Measurements from ENCODE around the gene ZSWIM1. TPM values are rescaled to one million over a fixed set of nuclear protein-coding genes. Genes with fewer than 3 reads are reported as not detected.

Gene ZSWIM1
- polyA plus RNA-seq, 2 donors: 2.4 to 3.9 TPM

DNA sequence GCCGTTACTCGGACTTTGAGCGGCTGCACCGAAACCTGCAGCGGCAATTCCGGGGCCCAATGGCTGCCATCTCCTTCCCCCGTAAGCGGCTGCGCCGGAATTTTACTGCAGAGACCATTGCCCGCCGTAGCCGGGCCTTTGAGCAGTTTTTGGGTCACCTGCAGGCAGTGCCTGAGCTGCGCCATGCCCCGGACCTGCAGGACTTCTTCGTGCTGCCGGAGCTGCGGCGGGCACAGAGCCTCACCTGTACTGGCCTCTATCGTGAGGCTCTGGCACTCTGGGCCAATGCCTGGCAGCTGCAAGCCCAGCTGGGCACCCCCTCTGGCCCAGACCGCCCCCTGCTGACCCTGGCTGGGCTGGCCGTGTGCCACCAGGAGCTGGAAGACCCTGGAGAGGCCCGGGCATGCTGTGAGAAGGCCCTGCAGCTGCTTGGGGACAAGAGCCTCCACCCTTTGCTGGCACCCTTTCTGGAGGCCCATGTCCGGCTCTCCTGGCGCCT, 40.3 kb upstream of the ZSWIM1 start:
- Histone ChIP-seq H3K4me3 (ENCODE audit: low read depth in 1 of 2, low read length in 2 of 2) (no peak overlapping the region), H3K36me3 (ENCODE audit: control insufficient read depth in 2 of 2, insufficient read depth in 2 of 2, low read length in 1 of 2) (peaks cover 12 to 35% of the 10 kb centered on the region in 2 donors), H3K27ac (ENCODE audit: low read depth in 2 of 2, low read length in 1 of 2) (no peak overlapping the region), H3K4me1 (ENCODE audit: control insufficient read depth in 2 of 2, insufficient read depth in 2 of 2, low read length in 1 of 2) (peaks cover 0 to 5% of the 10 kb centered on the region in 2 donors), H3K9me3 (ENCODE audit: control insufficient read depth in 2 of 2, insufficient read depth in 1 of 2, low read depth in 1 of 2, low read length in 1 of 2) (no peaks in the 10 kb centered on the region), H3K27me3 (ENCODE audit: control insufficient read depth in 1 of 2, insufficient read depth in 2 of 2, low read length in 2 of 2) (no peaks in the 10 kb centered on the region)
- 89% methylated on average over 25 of the region's 25 CpGs for WGBS, 2 donors

DNA sequence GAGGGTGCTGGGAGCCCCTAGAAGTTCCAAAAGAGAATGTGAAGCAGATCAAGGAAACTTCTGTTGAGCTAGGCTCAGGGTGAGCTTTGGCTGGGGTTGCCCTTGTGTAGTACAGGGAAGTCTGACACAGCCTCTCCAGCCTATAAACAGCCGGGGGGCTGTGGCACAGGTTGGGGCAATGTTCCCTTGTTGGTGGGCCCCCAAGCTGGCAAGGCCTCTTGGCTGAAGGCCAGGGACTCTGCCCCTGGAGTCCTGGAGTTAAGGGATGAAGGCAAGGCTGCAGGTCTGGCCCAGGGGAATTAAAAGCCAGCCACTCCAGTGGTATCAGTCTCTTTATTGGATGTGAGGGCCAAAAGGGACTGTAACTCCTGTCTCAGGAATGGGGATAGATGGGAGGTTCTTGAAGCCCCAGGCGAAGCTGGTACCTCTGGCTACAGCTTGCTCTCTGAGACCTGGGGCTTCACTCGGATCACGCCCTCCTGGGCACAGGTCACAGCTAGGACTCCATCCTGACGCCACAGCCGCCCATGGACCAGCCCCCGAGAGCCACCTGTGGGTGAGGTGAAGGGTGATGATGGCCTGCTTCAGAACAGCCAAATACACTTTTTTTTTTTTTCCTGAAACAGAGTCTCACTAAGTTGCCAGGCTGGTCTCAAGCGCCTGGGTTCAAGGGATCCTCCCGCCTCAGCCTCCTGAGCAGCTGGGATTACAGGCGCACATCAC, 39.5 kb upstream of the ZSWIM1 start:
- WGBS, 2 donors: 92% methylated on average over 10 of the region's 10 CpGs
- Histone ChIP-seq H3K36me3 (ENCODE audit: control insufficient read depth in 2 of 2, insufficient read depth in 2 of 2, low read length in 1 of 2) (peaks cover 16 to 35% of the 10 kb centered on the region in 2 donors), H3K4me1 (ENCODE audit: control insufficient read depth in 2 of 2, insufficient read depth in 2 of 2, low read length in 1 of 2) (peaks cover 0 to 2% of the 10 kb centered on the region in 2 donors), H3K9me3 (ENCODE audit: control insufficient read depth in 2 of 2, insufficient read depth in 1 of 2, low read depth in 1 of 2, low read length in 1 of 2) (no peaks in the 10 kb centered on the region), H3K4me3 (ENCODE audit: low read depth in 1 of 2, low read length in 2 of 2) (no peak overlapping the region), H3K27ac (ENCODE audit: low read depth in 2 of 2, low read length in 1 of 2) (peak overlapping the region in 1 of 2 donors; percentile 47), H3K27me3 (ENCODE audit: control insufficient read depth in 1 of 2, insufficient read depth in 2 of 2, low read length in 2 of 2) (no peaks in the 10 kb centered on the region)

DNA sequence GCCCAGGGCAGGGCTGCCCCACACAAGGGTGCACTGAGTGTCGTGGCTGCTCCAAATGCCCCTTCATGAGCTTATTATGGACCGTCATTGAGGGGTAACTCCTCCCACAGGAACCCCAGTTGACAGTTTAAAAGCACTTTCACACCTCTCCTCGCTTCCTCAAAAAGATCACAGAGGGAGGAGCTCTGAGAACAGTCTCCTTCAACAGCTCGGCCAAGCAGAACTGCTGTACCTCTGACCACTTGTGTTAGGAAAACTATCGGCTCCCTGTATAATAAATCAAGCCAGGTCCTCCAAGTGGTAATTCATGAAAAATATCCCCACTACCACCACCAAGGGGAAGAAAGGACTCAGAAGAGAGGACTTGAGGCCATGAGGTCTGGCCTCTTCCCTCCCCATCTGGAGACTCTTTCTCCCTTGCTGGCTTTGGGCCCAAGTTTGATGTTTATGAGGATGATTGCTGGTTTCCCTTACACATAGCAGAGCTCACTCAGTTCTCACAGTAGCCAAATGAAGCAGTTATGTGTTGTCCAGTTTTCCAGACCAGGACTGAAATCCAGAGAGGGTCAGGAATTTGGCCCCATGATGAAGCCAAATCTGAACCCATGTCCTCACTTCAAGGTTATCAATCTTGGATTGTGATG, 38.7 kb upstream of the ZSWIM1 start:
- Histone ChIP-seq H3K27ac (ENCODE audit: low read depth in 2 of 2, low read length in 1 of 2) (peak overlapping the region in 1 of 2 donors; percentile 25), H3K9me3 (ENCODE audit: control insufficient read depth in 2 of 2, insufficient read depth in 1 of 2, low read depth in 1 of 2, low read length in 1 of 2) (no peaks in the 10 kb centered on the region), H3K4me1 (ENCODE audit: control insufficient read depth in 2 of 2, insufficient read depth in 2 of 2, low read length in 1 of 2) (peaks cover 0 to 2% of the 10 kb centered on the region in 2 donors), H3K27me3 (ENCODE audit: control insufficient read depth in 1 of 2, insufficient read depth in 2 of 2, low read length in 2 of 2) (no peaks in the 10 kb centered on the region), H3K36me3 (ENCODE audit: control insufficient read depth in 2 of 2, insufficient read depth in 2 of 2, low read length in 1 of 2) (peaks cover 16 to 35% of the 10 kb centered on the region in 2 donors), H3K4me3 (ENCODE audit: low read depth in 1 of 2, low read length in 2 of 2) (no peak overlapping the region)
- 59 to 70% methylated on average over 5 of the region's 5 CpGs for WGBS, 2 donors

DNA sequence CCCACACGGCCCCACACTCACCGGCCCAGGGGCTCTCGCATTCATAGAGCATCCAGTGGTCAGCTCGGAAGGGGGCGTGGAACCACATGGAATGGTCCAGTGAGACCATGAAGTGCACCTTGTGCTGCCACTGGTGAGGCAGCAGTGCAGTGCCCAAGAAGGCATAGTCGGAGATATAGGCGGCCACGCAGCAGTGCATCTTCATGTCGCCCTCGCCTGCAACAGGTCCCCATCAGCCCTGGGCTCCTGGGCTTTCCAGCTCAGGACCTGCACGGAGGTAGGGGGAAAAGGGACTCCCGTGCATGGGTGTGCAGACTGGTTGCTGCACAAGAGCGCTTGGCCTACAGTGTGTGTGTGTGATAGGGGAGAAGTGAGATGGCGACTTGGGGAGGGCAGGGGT, 37.5 kb upstream of the ZSWIM1 start:
- Histone ChIP-seq H3K4me3 (ENCODE audit: low read depth in 1 of 2, low read length in 2 of 2) (no peak overlapping the region), H3K27me3 (ENCODE audit: control insufficient read depth in 1 of 2, insufficient read depth in 2 of 2, low read length in 2 of 2) (no peaks in the 10 kb centered on the region), H3K9me3 (ENCODE audit: control insufficient read depth in 2 of 2, insufficient read depth in 1 of 2, low read depth in 1 of 2, low read length in 1 of 2) (no peaks in the 10 kb centered on the region), H3K27ac (ENCODE audit: low read depth in 2 of 2, low read length in 1 of 2) (no peak overlapping the region), H3K4me1 (ENCODE audit: control insufficient read depth in 2 of 2, insufficient read depth in 2 of 2, low read length in 1 of 2) (peaks cover 0 to 2% of the 10 kb centered on the region in 2 donors), H3K36me3 (ENCODE audit: control insufficient read depth in 2 of 2, insufficient read depth in 2 of 2, low read length in 1 of 2) (peaks cover 16 to 39% of the 10 kb centered on the region in 2 donors)
- 90 to 93% methylated on average over 14 of the region's 14 CpGs for WGBS, 2 donors

DNA sequence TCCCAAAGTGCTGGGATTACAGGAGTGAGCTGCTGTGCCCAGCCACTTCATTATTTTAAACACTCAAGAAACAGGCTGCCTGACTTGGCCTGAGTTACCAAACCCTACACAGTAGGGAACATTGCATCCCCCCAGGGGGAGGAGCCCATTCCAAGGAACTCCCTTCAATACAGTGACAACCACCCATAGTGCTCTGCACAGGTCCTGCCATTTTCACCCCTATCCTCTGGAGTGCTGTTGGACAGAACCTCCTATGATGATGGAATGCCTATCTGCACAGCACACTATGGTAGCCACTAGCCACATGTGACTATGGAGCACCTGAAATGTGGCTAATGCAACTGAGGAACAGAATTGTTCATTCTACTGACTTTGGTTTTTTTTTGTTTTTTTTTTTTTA, 35.6 kb upstream of the ZSWIM1 start:
- Histone ChIP-seq H3K4me3 (ENCODE audit: low read depth in 1 of 2, low read length in 2 of 2) (no peak overlapping the region), H3K9me3 (ENCODE audit: control insufficient read depth in 2 of 2, insufficient read depth in 1 of 2, low read depth in 1 of 2, low read length in 1 of 2) (no peaks in the 10 kb centered on the region), H3K4me1 (ENCODE audit: control insufficient read depth in 2 of 2, insufficient read depth in 2 of 2, low read length in 1 of 2) (peaks cover 0 to 2% of the 10 kb centered on the region in 2 donors), H3K36me3 (ENCODE audit: control insufficient read depth in 2 of 2, insufficient read depth in 2 of 2, low read length in 1 of 2) (peaks cover 16 to 42% of the 10 kb centered on the region in 2 donors), H3K27me3 (ENCODE audit: control insufficient read depth in 1 of 2, insufficient read depth in 2 of 2, low read length in 2 of 2) (no peaks in the 10 kb centered on the region), H3K27ac (ENCODE audit: low read depth in 2 of 2, low read length in 1 of 2) (no peak overlapping the region)

DNA sequence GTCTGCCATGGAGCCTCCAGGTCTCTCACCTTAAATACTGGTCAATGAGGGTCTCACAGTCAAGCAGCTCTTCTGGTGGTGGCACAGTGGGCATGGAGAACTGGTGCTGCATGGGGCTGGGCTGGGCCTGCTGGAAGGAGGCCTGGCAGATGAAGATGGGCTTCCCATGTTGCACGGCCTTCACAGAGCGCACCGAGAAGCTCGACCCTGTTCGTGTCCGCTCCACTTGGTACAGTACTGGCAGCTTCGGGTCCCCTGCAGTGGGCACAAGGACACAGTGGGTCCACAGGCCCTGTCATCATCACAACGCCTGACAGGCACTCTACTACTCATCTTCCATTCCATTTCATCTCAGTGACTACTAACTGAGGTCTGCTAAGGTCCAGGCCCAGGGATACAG, 32.6 kb upstream of the ZSWIM1 start:
- Histone ChIP-seq H3K4me1 (ENCODE audit: control insufficient read depth in 2 of 2, insufficient read depth in 2 of 2, low read length in 1 of 2) (no peaks in the 10 kb centered on the region), H3K36me3 (ENCODE audit: control insufficient read depth in 2 of 2, insufficient read depth in 2 of 2, low read length in 1 of 2) (peaks cover 6 to 30% of the 10 kb centered on the region in 2 donors), H3K27ac (ENCODE audit: low read depth in 2 of 2, low read length in 1 of 2) (no peak overlapping the region), H3K27me3 (ENCODE audit: control insufficient read depth in 1 of 2, insufficient read depth in 2 of 2, low read length in 2 of 2) (no peaks in the 10 kb centered on the region), H3K9me3 (ENCODE audit: control insufficient read depth in 2 of 2, insufficient read depth in 1 of 2, low read depth in 1 of 2, low read length in 1 of 2) (no peaks in the 10 kb centered on the region), H3K4me3 (ENCODE audit: low read depth in 1 of 2, low read length in 2 of 2) (no peak overlapping the region)
- 92 to 96% methylated on average over 8 of the region's 8 CpGs for WGBS, 2 donors

DNA sequence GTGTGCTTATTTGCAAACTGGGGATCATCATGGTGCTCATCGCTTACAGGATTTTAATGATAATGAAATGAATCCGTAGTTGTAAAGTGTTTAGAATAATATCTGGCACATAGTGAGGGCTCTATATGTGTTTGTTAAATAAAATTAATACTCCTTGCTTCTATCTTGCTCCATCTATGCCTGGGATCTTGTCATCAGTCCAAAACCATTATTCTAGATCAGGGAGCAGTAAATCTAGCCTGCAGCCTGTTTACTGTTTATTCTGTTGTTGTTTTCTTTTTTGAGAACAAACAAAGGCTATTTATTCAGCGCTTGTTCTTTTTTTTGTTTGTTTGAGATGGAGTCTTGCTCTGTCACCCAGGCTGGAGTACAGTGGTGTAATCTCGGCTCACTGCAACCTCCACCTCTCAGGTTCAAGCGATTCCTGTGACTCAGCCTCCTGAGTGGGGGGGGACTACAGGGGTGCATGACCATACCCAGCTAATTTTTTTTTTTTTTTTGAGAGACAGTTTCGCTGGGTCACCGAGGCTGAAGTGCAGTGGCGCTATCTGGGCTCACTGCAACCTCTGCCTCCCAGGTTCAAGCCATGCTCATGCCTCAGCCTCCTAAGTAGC, 32.0 kb upstream of the ZSWIM1 start:
- H3K27me3 ChIP-seq (ENCODE audit: control insufficient read depth in 1 of 2, insufficient read depth in 2 of 2, low read length in 2 of 2): no peaks in the 10 kb centered on the region
- H3K4me3 ChIP-seq (ENCODE audit: low read depth in 1 of 2, low read length in 2 of 2): no peak overlapping the region
- H3K9me3 ChIP-seq (ENCODE audit: control insufficient read depth in 2 of 2, insufficient read depth in 1 of 2, low read depth in 1 of 2, low read length in 1 of 2): no peaks in the 10 kb centered on the region
- WGBS, 2 donors: 90 to 92% methylated on average over 8 of the region's 8 CpGs
- H3K36me3 ChIP-seq (ENCODE audit: control insufficient read depth in 2 of 2, insufficient read depth in 2 of 2, low read length in 1 of 2): peaks cover 6 to 25% of the 10 kb centered on the region in 2 donors
- H3K4me1 ChIP-seq (ENCODE audit: control insufficient read depth in 2 of 2, insufficient read depth in 2 of 2, low read length in 1 of 2): no peaks in the 10 kb centered on the region
- no peak overlapping the region for H3K27ac ChIP-seq (ENCODE audit: low read depth in 2 of 2, low read length in 1 of 2)

DNA sequence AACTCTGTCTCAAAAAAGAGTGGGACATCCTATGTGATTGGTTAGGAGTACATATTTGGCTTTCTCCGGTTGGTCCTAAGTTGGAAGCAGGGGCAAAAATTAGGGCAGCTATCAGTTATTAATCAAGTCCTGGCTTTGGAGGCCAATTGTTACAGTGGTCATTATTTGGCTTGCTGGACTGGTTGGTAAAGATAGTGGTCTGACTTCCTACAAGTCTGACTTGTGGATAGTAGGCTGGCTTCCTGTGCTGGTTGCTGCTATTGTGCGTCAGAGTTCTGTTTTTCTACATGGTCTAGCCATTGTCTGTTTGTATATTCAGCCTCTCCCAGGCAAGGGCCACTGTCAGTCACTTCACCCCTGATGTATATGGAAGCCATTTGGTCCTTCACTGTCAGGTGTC, 30.8 kb upstream of the ZSWIM1 start:
- peaks cover 2 to 4% of the 10 kb centered on the region in 2 donors for H3K4me1 ChIP-seq (ENCODE audit: control insufficient read depth in 2 of 2, insufficient read depth in 2 of 2, low read length in 1 of 2)
- H3K27me3 ChIP-seq (ENCODE audit: control insufficient read depth in 1 of 2, insufficient read depth in 2 of 2, low read length in 2 of 2): no peaks in the 10 kb centered on the region
- WGBS, 2 donors: 96 to 100% methylated on average over 2 of the region's 2 CpGs
- H3K4me3 ChIP-seq (ENCODE audit: low read depth in 1 of 2, low read length in 2 of 2): no peak overlapping the region
- H3K9me3 ChIP-seq (ENCODE audit: control insufficient read depth in 2 of 2, insufficient read depth in 1 of 2, low read depth in 1 of 2, low read length in 1 of 2): no peaks in the 10 kb centered on the region
- H3K27ac ChIP-seq (ENCODE audit: low read depth in 2 of 2, low read length in 1 of 2): no peak overlapping the region
- H3K36me3 ChIP-seq (ENCODE audit: control insufficient read depth in 2 of 2, insufficient read depth in 2 of 2, low read length in 1 of 2): peaks cover 3 to 25% of the 10 kb centered on the region in 2 donors

DNA sequence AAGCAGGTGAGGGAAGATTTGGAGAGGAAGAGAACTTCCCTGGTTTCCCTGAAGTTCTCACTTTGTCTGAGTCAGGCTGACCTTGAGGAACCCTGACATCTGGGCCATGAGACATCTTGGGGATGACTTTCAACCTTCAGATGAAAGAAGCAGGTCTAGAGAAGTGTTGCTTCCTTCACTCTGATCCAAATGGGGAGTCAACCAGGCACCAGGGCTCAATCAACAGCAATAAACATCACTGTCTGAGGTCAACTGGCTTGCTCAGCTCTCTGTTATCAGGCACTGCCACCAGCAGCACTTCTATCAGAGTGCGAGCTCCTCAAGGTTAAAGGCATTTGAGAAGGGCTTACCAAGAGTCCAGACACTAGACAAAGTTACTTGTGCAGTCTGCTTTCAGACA, 30.1 kb upstream of the ZSWIM1 start:
- 77 to 93% methylated on average over 1 of the region's 1 CpG for WGBS, 2 donors
- H3K4me3 ChIP-seq (ENCODE audit: low read depth in 1 of 2, low read length in 2 of 2): no peak overlapping the region
- H3K27me3 ChIP-seq (ENCODE audit: control insufficient read depth in 1 of 2, insufficient read depth in 2 of 2, low read length in 2 of 2): no peaks in the 10 kb centered on the region
- peaks cover 3 to 21% of the 10 kb centered on the region in 2 donors for H3K36me3 ChIP-seq (ENCODE audit: control insufficient read depth in 2 of 2, insufficient read depth in 2 of 2, low read length in 1 of 2)
- no peak overlapping the region for H3K27ac ChIP-seq (ENCODE audit: low read depth in 2 of 2, low read length in 1 of 2)
- H3K9me3 ChIP-seq (ENCODE audit: control insufficient read depth in 2 of 2, insufficient read depth in 1 of 2, low read depth in 1 of 2, low read length in 1 of 2): no peaks in the 10 kb centered on the region
- H3K4me1 ChIP-seq (ENCODE audit: control insufficient read depth in 2 of 2, insufficient read depth in 2 of 2, low read length in 1 of 2): peaks cover 2 to 7% of the 10 kb centered on the region in 2 donors

Data from esophagus (tissue), 2 donors.